ENCODE measurements around the gene ANTXR2. TPM values are rescaled to one million over a fixed set of nuclear protein-coding genes. Genes with fewer than 3 reads are reported as not detected.

ANTXR2 gene
- total RNA-seq, 4 donors from 2014 or later = 14.4 to 25.2 (median 19.6) TPM

DNA sequence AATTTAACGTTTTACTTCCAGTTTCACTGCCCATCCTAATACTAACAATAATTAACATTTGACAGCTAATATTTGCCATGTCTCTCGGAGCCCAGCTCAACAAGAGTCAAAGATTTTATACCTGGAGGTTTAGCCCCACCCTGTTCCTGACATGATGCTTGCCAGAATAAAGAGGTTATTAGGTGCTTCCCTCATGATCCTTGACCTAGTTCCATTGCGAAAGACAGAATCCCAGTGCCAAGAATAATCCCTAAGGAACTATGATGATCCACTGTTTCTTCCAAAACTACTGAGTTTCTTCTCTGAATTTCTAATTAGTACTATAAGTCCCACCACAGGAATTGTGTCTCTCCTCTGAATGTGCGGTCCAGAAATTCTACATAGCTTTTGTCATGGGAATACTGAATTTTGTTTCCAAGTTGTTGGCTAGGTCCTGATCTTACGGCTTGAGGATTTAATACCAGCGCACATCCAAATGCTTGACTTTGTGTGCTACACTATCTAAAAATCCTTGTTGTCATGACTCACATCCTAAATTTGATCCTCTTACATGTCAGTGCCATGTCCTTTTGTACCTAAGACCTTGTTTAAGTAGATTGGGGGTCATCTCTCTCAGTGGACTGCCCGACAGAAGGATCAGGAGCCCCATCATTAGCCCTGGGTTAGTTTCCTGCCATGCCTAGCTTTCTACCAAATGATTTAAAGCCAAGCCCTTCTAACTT lies 23.1 kb downstream of the ANTXR2 start:
- intact Hi-C loops (cut with DNase I; ENCODE audit: low total_unique reads) = no loop called here
- WGBS, 2 donors = 67 to 69% methylated on average over 7 of the region's 7 CpGs
- TF ChIP-seq CTCF (IDR thresholded peaks at IDR 0.05) (no peak), POLR2A (IDR thresholded peaks at IDR 0.05) (no peak)
- no peak overlapping the region for H3K4me3 ChIP-seq (ENCODE audit: low read depth, poor library complexity, severe bottlenecking)
- DNase-seq (ENCODE audit: low spot score in 2 of 2) = no peak

DNA sequence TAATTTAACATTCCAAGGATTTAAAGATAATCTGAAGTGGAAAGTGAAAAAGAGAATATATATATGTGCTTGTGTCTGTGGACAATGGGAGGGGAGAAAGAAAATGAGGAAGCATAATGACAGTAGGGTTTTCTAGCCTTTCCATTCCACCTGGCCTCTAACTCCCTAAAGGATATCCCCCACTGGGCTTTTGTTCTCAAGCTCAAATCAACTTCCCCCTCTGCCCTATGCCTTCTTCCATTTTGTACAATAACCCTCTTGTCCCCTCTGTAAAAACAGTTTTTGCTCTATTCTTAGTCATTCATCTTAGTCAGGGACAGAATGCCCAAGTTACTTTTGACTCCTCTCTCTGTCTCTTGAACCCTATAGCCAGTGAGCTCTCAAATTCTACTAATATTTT lies 23.6 kb downstream of the ANTXR2 start:
- no peak overlapping the region for H3K4me3 ChIP-seq (ENCODE audit: low read depth, poor library complexity, severe bottlenecking)
- no peak for DNase-seq (ENCODE audit: low spot score in 2 of 2)
- intact Hi-C loops (cut with DNase I; ENCODE audit: low total_unique reads) = no loop called here
- TF ChIP-seq POLR2A (IDR thresholded peaks at IDR 0.05) (no peak), CTCF (IDR thresholded peaks at IDR 0.05) (no peak)

- intact Hi-C loops (cut with DNase I; ENCODE audit: low total_unique reads) = no loop called here
- H3K4me3 ChIP-seq (ENCODE audit: low read depth, poor library complexity, severe bottlenecking) = no peak overlapping the region
- no peak for TF ChIP-seq POLR2A (IDR thresholded peaks at IDR 0.05)
- no peak for TF ChIP-seq CTCF (IDR thresholded peaks at IDR 0.05)
- DNase-seq (ENCODE audit: low spot score in 2 of 2) = no peak
Measured at GRCh38 chr4:80045786-80046185, 27.2 kb downstream of the ANTXR2 start.

GRCh38 chr4:80043541-80043940 lies 29.5 kb downstream of the ANTXR2 start:
- WGBS, 2 donors = 71 to 75% methylated on average over 3 of the region's 3 CpGs
- TF ChIP-seq POLR2A (IDR thresholded peaks at IDR 0.05) (no peak), CTCF (IDR thresholded peaks at IDR 0.05) (no peak)
- no peak for DNase-seq (ENCODE audit: low spot score in 2 of 2)
- intact Hi-C loops (cut with DNase I; ENCODE audit: low total_unique reads) = no loop called here
- H3K4me3 ChIP-seq (ENCODE audit: low read depth, poor library complexity, severe bottlenecking) = no peak overlapping the region

DNA sequence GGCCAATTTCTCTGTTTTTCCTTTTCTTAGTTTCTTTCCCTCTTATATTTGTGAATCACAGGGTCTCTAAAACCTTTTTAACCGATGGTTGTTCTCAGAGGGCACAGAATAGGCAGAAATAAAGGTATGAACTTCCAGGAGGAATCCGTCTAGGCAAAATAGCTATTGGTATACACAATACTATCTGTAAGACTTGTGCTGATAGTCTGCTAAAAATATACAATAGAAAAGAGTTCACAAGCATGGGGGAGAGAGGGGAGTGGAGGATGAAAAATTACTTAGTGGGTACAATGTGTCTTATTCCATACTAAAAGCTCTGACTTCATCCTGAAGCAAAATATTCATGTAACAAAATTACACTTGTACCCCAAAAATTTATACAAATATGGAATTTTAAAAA lies 30.2 kb downstream of the ANTXR2 start:
- intact Hi-C loops (cut with DNase I; ENCODE audit: low total_unique reads) = no loop called here
- no peak for DNase-seq (ENCODE audit: low spot score in 2 of 2)
- 95 to 97% methylated on average over 2 of the region's 2 CpGs for WGBS, 2 donors
- H3K4me3 ChIP-seq (ENCODE audit: low read depth, poor library complexity, severe bottlenecking) = no peak overlapping the region
- no peak for TF ChIP-seq POLR2A (IDR thresholded peaks at IDR 0.05)
- no peak for TF ChIP-seq CTCF (IDR thresholded peaks at IDR 0.05)

DNA sequence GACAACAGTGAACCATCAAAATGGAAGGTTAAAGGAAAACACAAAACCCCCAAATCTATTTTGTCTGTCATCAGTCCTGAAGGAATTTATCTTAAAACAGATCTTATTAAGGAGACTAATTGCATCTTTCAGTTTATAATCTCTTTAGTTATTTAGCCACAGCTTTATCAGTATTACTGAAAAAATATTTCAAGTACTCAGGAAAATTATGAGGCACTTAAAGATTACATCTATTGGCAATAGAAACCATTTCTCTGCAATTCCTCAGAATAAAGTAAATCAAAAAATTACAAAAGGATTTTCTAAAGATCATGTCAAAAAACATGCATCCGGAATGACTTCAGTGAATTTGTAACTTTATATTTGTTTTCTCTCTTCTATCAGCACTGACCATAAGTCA lies 35.2 kb downstream of the ANTXR2 start:
- no peak for DNase-seq (ENCODE audit: low spot score in 2 of 2)
- WGBS, 2 donors = 91 to 93% methylated on average over 1 of the region's 1 CpG
- intact Hi-C loops (cut with DNase I; ENCODE audit: low total_unique reads) = no loop called here
- TF ChIP-seq CTCF (IDR thresholded peaks at IDR 0.05) (no peak), POLR2A (IDR thresholded peaks at IDR 0.05) (no peak)
- H3K4me3 ChIP-seq (ENCODE audit: low read depth, poor library complexity, severe bottlenecking) = no peak overlapping the region

All from lower leg skin (tissue), 4 donors.